HepG2 (cell line): ENCODE results near the gene NAGA. TPM values are rescaled to one million over a fixed set of nuclear protein-coding genes. Genes with fewer than 3 reads are reported as not detected.

Experiments used
- AKAP8 ChIP-seq: sonication (generic); formaldehyde crosslinking; IDR thresholded peaks from 2 replicates; pipeline ENCODE4 v1.5.1; 2020; ENCODE audit warnings: mild to moderate bottlenecking, missing genetic modification reagents
- ARNTL ChIP-seq: sonication (generic); formaldehyde crosslinking; IDR thresholded peaks from 2 replicates; pipeline ENCODE4 v1.4.0; 2020; ENCODE audit warnings: mild to moderate bottlenecking, missing genetic modification reagents
- HOXA9 ChIP-seq: sonication (generic); formaldehyde crosslinking; IDR thresholded peaks from 2 replicates; pipeline ENCODE4 v1.8.1; 2022; ENCODE audit warnings: missing genetic modification reagents, mild to moderate bottlenecking, moderate library complexity, borderline replicate concordance
- IRX3 ChIP-seq: sonication (generic); formaldehyde crosslinking; IDR thresholded peaks from 2 replicates; pipeline ENCODE4 v1.8.1; 2023; ENCODE audit warnings: mild to moderate bottlenecking, low read depth, missing genetic modification reagents, borderline replicate concordance
- KLF9 ChIP-seq: IDR thresholded peaks from 2 replicates; pipeline ENCODE4 v1.6.1; 2016; ENCODE audit warnings: low read depth
- RXRB ChIP-seq: IDR thresholded peaks from 2 replicates; pipeline ENCODE4 v1.6.1; 2016; ENCODE audit warnings: borderline replicate concordance, missing genetic modification reagents, missing compliant biosample characterization
- SPEN ChIP-seq: sonication (generic); formaldehyde crosslinking; IDR thresholded peaks from 2 replicates; pipeline ENCODE4 v1.5.1; 2020; ENCODE audit warnings: low read depth, mild to moderate bottlenecking, missing genetic modification reagents
- SRY ChIP-seq: sonication (generic); formaldehyde crosslinking; IDR thresholded peaks from 2 replicates; pipeline ENCODE4 v1.8.0; 2022; ENCODE audit warnings: mild to moderate bottlenecking, missing genetic modification reagents
- SSRP1 ChIP-seq: IDR thresholded peaks from 2 replicates; pipeline ENCODE4 v1.6.1; 2016; ENCODE audit warnings: control low read depth
- STAG1 ChIP-seq: sonication (generic); formaldehyde crosslinking; IDR thresholded peaks from 2 replicates; pipeline ENCODE4 v1.4.0; 2020; ENCODE audit warnings: missing genetic modification reagents
- ZFP41 ChIP-seq: sonication (generic); formaldehyde crosslinking; IDR thresholded peaks from 2 replicates; pipeline ENCODE4 v1.4.0; 2020; ENCODE audit warnings: mild to moderate bottlenecking, missing genetic modification reagents, borderline replicate concordance
- ZNF143 ChIP-seq: sonication (generic); formaldehyde crosslinking; IDR thresholded peaks from 2 replicates; pipeline ENCODE4 v1.4.0; 2020; ENCODE audit warnings: missing genetic modification reagents
- ZNF446 ChIP-seq: sonication (generic); formaldehyde crosslinking; IDR thresholded peaks from 2 replicates; pipeline ENCODE4 v1.5.0; 2020; ENCODE audit warnings: mild to moderate bottlenecking, missing genetic modification reagents
- ZNF501 ChIP-seq: sonication (generic); formaldehyde crosslinking; IDR thresholded peaks from 2 replicates; pipeline ENCODE4 v1.5.1; 2020; ENCODE audit warnings: mild to moderate bottlenecking, moderate library complexity, missing genetic modification reagents
- polyA plus RNA-seq, 8 experiments: library from polyadenylated mRNA; depleted of rRNA in 3 of 8; stranded (reverse) in 7 of 8; unstranded in 1 of 8; fragments of >200 nt; fragmentation: Illumina TruSeq in 4 of 8; extraction: Trizol in 4 of 8; gene quantifications; 2 replicates each; pipeline versions ENCODE4 v1.2.1 to v1.2.3, GENCODE V29; 2011 to 2016; ENCODE audit warnings: low read depth in 4 of 8, missing spikeins in 1 of 8, mixed read lengths in 1 of 8; ENCODE audit not compliant: insufficient read depth in 1 of 8
- total RNA-seq, 5 experiments: library from RNA; depleted of rRNA; stranded (reverse); fragments of >200 nt; fragmentation: Illumina TruSeq; extraction: Trizol; gene quantifications; 2 replicates each; pipeline ENCODE4 v1.2.3, GENCODE V29; 2016; ENCODE audit warnings: low read depth in 1 of 5
- TF ChIP-seq, protein P1 (sequence below): sonication (generic); formaldehyde crosslinking; IDR thresholded peaks from 2 replicates; pipeline ENCODE4 v1.4.0; 2020; ENCODE audit warnings: missing genetic modification reagents
- TF ChIP-seq, protein P2 (sequence below), 2 experiments: sonication (generic) in 1 of 2; formaldehyde crosslinking in 1 of 2; IDR thresholded peaks; 2 replicates each; pipeline versions ENCODE4 v1.6.1 to v1.9.0; 2014 to 2022; ENCODE audit warnings: antibody characterized with exemption in 1 of 2, borderline replicate concordance in 1 of 2, inconsistent platforms in 1 of 2, low read depth in 1 of 2, missing genetic modification reagents in 1 of 2
- TF ChIP-seq, protein P3 (sequence below): IDR thresholded peaks from 2 replicates; pipeline ENCODE4 v1.6.1; 2012; ENCODE audit warnings: low read length, improper control_type of control experiment

Gene NAGA
- total and polyA plus RNA-seq, 2 of the 13 experiments (the other 11 are each of a cell fraction or from before 2014, with no cell fraction given) = 15.1 to 23.4 TPM

DNA sequence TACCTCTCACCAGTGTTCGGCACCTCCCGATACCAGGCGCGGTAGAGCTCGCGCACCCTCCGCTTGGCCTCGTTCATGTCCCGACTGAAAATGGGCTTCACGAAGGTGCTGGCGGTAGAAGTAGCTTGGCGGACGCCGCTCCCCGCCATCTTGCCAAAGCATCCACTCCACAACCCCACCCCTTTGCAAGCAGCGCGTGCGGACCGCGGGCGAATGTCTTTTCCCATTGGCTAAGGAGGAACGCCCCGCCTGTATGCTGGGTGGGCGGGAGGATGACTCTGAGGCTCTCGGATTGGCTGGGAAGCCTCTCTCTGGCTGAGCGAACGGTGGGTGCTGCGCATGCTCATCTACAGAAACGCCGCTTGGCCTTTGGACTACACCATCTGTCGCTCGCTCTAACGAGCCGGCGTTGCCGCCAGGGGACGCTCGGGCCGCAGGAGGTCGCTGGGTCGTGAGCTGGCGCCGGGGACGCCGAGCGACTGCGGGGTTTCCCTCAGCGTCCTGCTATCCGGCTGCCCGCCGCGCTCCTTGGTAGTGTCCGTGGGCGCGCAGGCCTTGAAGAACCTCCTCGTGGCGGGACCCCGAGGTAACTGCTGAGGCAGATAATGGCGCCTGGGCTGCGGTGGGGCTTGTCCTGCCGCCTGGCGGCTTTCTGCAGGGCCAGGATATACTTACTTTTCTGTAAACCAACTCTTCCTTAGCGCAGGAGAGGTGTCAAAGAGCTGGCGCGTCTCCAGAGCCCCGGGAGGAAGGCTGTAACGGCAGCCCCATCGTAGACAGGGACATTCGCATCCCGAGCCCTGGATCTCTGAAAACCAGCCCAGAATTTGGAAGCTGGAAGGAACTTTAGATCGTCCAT is 20.2 kb upstream of the NAGA start, which contains the start of gene NDUFA6 (continued):
- peak; percentile 73; the same call in 1 of the 2 replicates for TF ChIP-seq RXRB (CRISPR knock-in tag)
- TF ChIP-seq ZNF501 (CRISPR knock-in tag) = peak; percentile 80
- TF ChIP-seq, protein P1, sequence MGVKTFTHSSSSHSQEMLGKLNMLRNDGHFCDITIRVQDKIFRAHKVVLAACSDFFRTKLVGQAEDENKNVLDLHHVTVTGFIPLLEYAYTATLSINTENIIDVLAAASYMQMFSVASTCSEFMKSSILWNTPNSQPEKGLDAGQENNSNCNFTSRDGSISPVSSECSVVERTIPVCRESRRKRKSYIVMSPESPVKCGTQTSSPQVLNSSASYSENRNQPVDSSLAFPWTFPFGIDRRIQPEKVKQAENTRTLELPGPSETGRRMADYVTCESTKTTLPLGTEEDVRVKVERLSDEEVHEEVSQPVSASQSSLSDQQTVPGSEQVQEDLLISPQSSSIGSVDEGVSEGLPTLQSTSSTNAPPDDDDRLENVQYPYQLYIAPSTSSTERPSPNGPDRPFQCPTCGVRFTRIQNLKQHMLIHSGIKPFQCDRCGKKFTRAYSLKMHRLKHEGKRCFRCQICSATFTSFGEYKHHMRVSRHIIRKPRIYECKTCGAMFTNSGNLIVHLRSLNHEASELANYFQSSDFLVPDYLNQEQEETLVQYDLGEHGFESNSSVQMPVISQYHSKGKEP (CRISPR knock-in tag) = no peak
- TF ChIP-seq STAG1 = peak; percentile 90
- no peak for TF ChIP-seq KLF9 (CRISPR knock-in tag)
- TF ChIP-seq, protein P2, sequence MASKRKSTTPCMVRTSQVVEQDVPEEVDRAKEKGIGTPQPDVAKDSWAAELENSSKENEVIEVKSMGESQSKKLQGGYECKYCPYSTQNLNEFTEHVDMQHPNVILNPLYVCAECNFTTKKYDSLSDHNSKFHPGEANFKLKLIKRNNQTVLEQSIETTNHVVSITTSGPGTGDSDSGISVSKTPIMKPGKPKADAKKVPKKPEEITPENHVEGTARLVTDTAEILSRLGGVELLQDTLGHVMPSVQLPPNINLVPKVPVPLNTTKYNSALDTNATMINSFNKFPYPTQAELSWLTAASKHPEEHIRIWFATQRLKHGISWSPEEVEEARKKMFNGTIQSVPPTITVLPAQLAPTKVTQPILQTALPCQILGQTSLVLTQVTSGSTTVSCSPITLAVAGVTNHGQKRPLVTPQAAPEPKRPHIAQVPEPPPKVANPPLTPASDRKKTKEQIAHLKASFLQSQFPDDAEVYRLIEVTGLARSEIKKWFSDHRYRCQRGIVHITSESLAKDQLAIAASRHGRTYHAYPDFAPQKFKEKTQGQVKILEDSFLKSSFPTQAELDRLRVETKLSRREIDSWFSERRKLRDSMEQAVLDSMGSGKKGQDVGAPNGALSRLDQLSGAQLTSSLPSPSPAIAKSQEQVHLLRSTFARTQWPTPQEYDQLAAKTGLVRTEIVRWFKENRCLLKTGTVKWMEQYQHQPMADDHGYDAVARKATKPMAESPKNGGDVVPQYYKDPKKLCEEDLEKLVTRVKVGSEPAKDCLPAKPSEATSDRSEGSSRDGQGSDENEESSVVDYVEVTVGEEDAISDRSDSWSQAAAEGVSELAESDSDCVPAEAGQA (IDR thresholded peaks at IDR 0.05; ENCODE audit: low read depth) = peak; percentile 31; the same call in 1 of the 2 replicates
- TF ChIP-seq, protein P2 (CRISPR knock-in tag; IDR thresholded peaks at IDR 0.05; ENCODE audit: borderline replicate concordance) = no peak
- TF ChIP-seq, protein P3, sequence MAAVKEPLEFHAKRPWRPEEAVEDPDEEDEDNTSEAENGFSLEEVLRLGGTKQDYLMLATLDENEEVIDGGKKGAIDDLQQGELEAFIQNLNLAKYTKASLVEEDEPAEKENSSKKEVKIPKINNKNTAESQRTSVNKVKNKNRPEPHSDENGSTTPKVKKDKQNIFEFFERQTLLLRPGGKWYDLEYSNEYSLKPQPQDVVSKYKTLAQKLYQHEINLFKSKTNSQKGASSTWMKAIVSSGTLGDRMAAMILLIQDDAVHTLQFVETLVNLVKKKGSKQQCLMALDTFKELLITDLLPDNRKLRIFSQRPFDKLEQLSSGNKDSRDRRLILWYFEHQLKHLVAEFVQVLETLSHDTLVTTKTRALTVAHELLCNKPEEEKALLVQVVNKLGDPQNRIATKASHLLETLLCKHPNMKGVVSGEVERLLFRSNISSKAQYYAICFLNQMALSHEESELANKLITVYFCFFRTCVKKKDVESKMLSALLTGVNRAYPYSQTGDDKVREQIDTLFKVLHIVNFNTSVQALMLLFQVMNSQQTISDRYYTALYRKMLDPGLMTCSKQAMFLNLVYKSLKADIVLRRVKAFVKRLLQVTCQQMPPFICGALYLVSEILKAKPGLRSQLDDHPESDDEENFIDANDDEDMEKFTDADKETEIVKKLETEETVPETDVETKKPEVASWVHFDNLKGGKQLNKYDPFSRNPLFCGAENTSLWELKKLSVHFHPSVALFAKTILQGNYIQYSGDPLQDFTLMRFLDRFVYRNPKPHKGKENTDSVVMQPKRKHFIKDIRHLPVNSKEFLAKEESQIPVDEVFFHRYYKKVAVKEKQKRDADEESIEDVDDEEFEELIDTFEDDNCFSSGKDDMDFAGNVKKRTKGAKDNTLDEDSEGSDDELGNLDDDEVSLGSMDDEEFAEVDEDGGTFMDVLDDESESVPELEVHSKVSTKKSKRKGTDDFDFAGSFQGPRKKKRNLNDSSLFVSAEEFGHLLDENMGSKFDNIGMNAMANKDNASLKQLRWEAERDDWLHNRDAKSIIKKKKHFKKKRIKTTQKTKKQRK = no peak
- peak; percentile 57; the same call in 1 of the 2 replicates for TF ChIP-seq AKAP8
- TF ChIP-seq ZNF446 (CRISPR knock-in tag) = peak; percentile 61; the same call in 1 of the 2 replicates
- no peak; the same call in 1 of the 2 replicates for TF ChIP-seq HOXA9
- TF ChIP-seq SRY (CRISPR knock-in tag) = 0 out of 2 replicates have a peak, but pooled peaks have one; percentile 35
- TF ChIP-seq IRX3 = peak; percentile 70; the same call in 1 of the 2 replicates
- TF ChIP-seq SPEN (CRISPR knock-in tag) = peak; percentile 80
- peak; percentile 43; the same call in 1 of the 2 replicates for TF ChIP-seq ZNF143
- peak; percentile 56 for TF ChIP-seq ARNTL (CRISPR knock-in tag)
- TF ChIP-seq ZFP41 (CRISPR knock-in tag) = 0 out of 2 replicates have a peak, but pooled peaks have one; percentile 22
- no peak for TF ChIP-seq SSRP1 (CRISPR knock-in tag)
